BJ (cell line): ENCODE measurements around the gene B4GALT4. TPM values are rescaled to one million over a fixed set of nuclear protein-coding genes. Genes with fewer than 3 reads are reported as not detected.
"Not testable (repeated sequence)": the region's sequence is repeated elsewhere in the genome, so short reads cannot be mapped to it uniquely, and the experiment has no call there.

Experiments
- CTCF ChIA-PET: fragments of 350-600 bp; formaldehyde crosslinking; extraction: SDS; loops from one replicate; lab custom pipeline; 2021; ENCODE audit warnings: antibody characterized with exemption, inconsistent platforms; lab: Yijun Ruan, JAX
- POLR2A ChIA-PET: fragments of 300-600 bp; sonication (Branson Sonifier 250); formaldehyde crosslinking; extraction: SDS; loops from one replicate; lab custom pipeline; 2021; ENCODE audit warnings: antibody characterized with exemption; lab: Charles Lee
- DNase-seq: peaks from one replicate; pipeline ENCODE4 v3.0.0-alpha.2; 2011; ENCODE audit warnings: low read depth
- H3K27me3 ChIP-seq: 2 replicates; pipeline ENCODE4 v1.6.0; 2011; ENCODE audit warnings: low read length; ENCODE audit not compliant: control insufficient read depth, insufficient read depth
- H3K36me3 ChIP-seq: 2 replicates; pipeline ENCODE4 v1.5.1; 2011; ENCODE audit warnings: low read length; ENCODE audit not compliant: control insufficient read depth, insufficient read depth
- H3K4me3 ChIP-seq: 2 replicates; pipeline ENCODE4 v1.5.1; 2011; ENCODE audit warnings: low read depth, mild to moderate bottlenecking, control low read depth, low read length
- polyA plus RNA-seq: library from polyadenylated mRNA; depleted of rRNA; stranded (reverse); fragments of >200 nt; gene quantifications from 2 replicates; pipeline ENCODE4 v1.2.3, GENCODE V29; 2011
- TF ChIP-seq, protein P1 (sequence below): IDR thresholded peaks from 2 replicates; pipeline ENCODE4 v1.5.1; 2011; ENCODE audit warnings: low read depth, mild to moderate bottlenecking, control low read depth, inconsistent platforms, low read length, moderate library complexity; ENCODE audit not compliant: insufficient read depth

B4GALT4 gene
- polyA plus RNA-seq, 1 experiment = 20.9 TPM

GRCh38 chr3:119243712-119244111 is 3.0 kb upstream of the B4GALT4 start:
- DNase-seq = no peak
- no peaks in the 10 kb centered on the region for H3K36me3 ChIP-seq
- no peaks in the 10 kb centered on the region for H3K27me3 ChIP-seq
- no peak overlapping the region for H3K4me3 ChIP-seq
- POLR2A ChIA-PET = no interaction called here
- CTCF ChIA-PET = interaction anchor here (1.2 kb wide), 1 partner anchor 97 kb away, joined by 3 read pairs; the partner anchor contains the start of gene TEX55
- TF ChIP-seq, protein P1, sequence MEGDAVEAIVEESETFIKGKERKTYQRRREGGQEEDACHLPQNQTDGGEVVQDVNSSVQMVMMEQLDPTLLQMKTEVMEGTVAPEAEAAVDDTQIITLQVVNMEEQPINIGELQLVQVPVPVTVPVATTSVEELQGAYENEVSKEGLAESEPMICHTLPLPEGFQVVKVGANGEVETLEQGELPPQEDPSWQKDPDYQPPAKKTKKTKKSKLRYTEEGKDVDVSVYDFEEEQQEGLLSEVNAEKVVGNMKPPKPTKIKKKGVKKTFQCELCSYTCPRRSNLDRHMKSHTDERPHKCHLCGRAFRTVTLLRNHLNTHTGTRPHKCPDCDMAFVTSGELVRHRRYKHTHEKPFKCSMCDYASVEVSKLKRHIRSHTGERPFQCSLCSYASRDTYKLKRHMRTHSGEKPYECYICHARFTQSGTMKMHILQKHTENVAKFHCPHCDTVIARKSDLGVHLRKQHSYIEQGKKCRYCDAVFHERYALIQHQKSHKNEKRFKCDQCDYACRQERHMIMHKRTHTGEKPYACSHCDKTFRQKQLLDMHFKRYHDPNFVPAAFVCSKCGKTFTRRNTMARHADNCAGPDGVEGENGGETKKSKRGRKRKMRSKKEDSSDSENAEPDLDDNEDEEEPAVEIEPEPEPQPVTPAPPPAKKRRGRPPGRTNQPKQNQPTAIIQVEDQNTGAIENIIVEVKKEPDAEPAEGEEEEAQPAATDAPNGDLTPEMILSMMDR = no peak

DNA sequence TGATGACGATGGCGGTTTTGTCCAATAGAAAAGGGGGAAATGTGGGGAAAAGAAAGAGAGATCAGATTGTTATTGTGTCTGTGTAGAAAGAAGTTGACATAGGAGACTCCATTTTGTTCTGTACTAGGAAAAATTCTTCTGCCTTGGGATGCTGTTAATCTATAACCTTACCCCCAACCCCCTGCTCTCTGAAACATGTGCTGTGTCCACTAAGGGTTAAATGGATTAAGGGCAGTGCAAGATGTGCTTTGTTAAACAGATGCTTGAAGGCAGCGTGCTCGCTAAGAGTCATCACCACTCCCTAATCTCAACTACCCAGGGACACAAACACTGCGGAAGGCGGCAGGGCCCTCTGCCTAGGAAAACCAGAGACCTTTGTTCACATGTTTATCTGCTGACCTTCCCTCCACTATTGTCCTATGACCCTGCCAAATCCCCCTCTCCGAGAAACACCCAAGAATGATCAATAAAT is 2.4 kb upstream of the B4GALT4 start:
- CTCF ChIA-PET = interaction anchor here (1.2 kb wide), 1 partner anchor 97 kb away, joined by 3 read pairs; the partner anchor contains the start of gene TEX55
- DNase-seq, POLR2A ChIA-PET, H3K27me3 ChIP-seq, H3K4me3 ChIP-seq, H3K36me3 ChIP-seq: not testable (repeated sequence)

GRCh38 chr3:119242387-119243057 is 1.8 kb upstream of the B4GALT4 start:
- H3K27me3 ChIP-seq, H3K36me3 ChIP-seq, POLR2A ChIA-PET, DNase-seq, H3K4me3 ChIP-seq: not testable (repeated sequence)
- CTCF ChIA-PET = interaction anchor here (0.6 to 2.4 kb wide), 9 partner anchors 25 to 359 kb away, joined by 3 to 86 read pairs (median 3); partner anchors contain the start of gene TEX55

GRCh38 chr3:119240101-119240590 is 532 bp downstream of the B4GALT4 start:
- TF ChIP-seq, protein P1 = no peak
- peaks cover 1% of the 10 kb centered on the region; the same call in 1 of the 2 replicates for H3K36me3 ChIP-seq
- ChIA-PET POLR2A (interaction anchor here (0.6 to 0.9 kb wide), 2 partner anchors 70 to 113 kb away, joined by 3 to 7 read pairs; no protein-coding TSS in a partner anchor), CTCF (interaction anchor here (1.0 to 2.4 kb wide), 14 partner anchors 10 to 450 kb away, joined by 3 to 86 read pairs (median 6); partner anchors contain the start of gene TEX55)
- H3K4me3 ChIP-seq = peak overlapping the region; percentile 55
- no peaks in the 10 kb centered on the region for H3K27me3 ChIP-seq
- DNase-seq = no peak

DNA sequence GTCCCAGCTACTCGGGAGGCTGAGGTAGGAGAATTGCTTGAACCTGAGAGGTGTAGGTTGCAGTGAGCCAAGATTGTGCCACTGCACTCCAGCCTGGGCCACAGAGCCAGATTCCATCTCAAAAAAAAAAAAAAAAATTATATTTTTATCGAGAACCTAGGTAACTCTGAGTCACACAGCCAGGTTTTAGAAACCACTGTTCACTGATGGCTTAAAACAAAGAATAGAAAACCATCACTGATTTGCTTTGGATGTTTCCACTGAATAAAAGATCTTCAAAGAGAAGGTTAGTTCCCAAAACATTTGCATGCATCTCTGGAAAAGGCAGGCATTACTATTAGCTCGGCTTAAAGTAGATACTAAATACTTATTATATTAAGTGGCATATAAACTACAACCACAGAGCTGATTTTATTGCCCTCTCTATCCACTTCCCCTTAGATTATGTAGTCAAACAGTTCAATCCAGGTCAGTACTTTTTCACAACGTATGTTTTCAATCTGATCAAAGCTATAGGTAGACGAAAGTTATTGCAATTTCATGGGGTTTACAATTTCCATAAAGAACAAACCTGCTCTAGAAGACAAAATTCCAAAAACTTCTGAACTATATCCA is 1.4 kb downstream of the B4GALT4 start:
- peak overlapping the region; percentile 55 for H3K4me3 ChIP-seq
- DNase-seq = no peak
- ChIA-PET POLR2A (interaction anchor here (0.6 kb wide), 1 partner anchor 71 kb away, joined by 7 read pairs; no protein-coding TSS in a partner anchor), CTCF (interaction anchor here (0.7 to 1.0 kb wide), 2 partner anchors 16 to 94 kb away, joined by 3 to 6 read pairs; partner anchors contain the start of gene TEX55)
- H3K27me3 ChIP-seq = no peaks in the 10 kb centered on the region
- TF ChIP-seq, protein P1 = no peak
- peaks cover 1% of the 10 kb centered on the region; the same call in 1 of the 2 replicates for H3K36me3 ChIP-seq

DNA sequence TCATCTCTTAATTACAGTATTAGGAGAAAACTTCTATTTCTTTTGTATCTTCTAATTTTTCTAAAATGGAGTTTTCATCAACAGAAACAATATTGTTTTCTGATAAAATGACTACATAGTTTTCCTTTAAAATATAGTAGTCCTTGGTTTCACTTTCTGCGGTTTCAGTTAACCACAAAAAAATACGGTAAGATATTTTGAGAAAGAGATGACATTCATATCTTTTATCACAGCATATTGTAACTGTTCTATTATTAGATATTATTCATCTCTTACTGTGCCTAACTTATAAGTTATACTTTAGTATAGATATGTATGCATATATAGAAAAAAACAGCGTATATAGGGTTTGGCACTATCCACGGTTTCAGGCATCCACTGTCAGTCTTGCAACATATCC is 2.3 kb downstream of the B4GALT4 start:
- Histone ChIP-seq H3K4me3 (no peak overlapping the region), H3K27me3 (no peaks in the 10 kb centered on the region), H3K36me3 (peaks cover 1% of the 10 kb centered on the region; the same call in 1 of the 2 replicates)
- TF ChIP-seq, protein P1 = no peak
- ChIA-PET CTCF (interaction anchor here (1.3 to 2.0 kb wide), 2 partner anchors 92 to 94 kb away, joined by 3 to 10 read pairs; partner anchors contain the start of gene TEX55), POLR2A (no interaction called here)
- no peak for DNase-seq
